ENCODE data around the gene SIK2. TPM values are rescaled to one million over a fixed set of nuclear protein-coding genes. Genes with fewer than 3 reads are reported as not detected.
A peak's percentile ranks its signal among the peaks of the same experiment; 100 is the strongest.

The SIK2 gene
- total RNA-seq, 1 donor from 2014 or later = 10.0 TPM

- H3K4me3 Mint-ChIP-seq = no peak overlapping the region
- no peak for TF ChIP-seq CTCF (IDR thresholded peaks at IDR 0.05)
- peaks cover 2% of the 10 kb centered on the region for H3K4me1 Mint-ChIP-seq
- ChIA-PET CTCF (no interaction called here), POLR2A (no interaction called here)
- intact Hi-C loops (cut with micrococcal nuclease) = no loop called here
- no peak overlapping the region for H3K27ac Mint-ChIP-seq
- no peak for ATAC-seq (ENCODE audit: low read depth)
- no peaks in the 10 kb centered on the region for H3K36me3 Mint-ChIP-seq (ENCODE audit: low read depth)
- peaks cover 7% of the 10 kb centered on the region for H3K27me3 Mint-ChIP-seq
- H3K9me3 Mint-ChIP-seq = no peaks in the 10 kb centered on the region
- no peak for DNase-seq
Measured at GRCh38 chr11:111571829-111572501, 30.3 kb upstream of the SIK2 start.

- H3K4me1 Mint-ChIP-seq = peaks cover 2% of the 10 kb centered on the region
- ChIA-PET CTCF (no interaction called here), POLR2A (no interaction called here)
- no peak for ATAC-seq (ENCODE audit: low read depth)
- intact Hi-C loops (cut with micrococcal nuclease) = no loop called here
- TF ChIP-seq CTCF (IDR thresholded peaks at IDR 0.05) = no peak
- no peak for DNase-seq
- no peak overlapping the region for H3K4me3 Mint-ChIP-seq
- H3K27ac Mint-ChIP-seq = no peak overlapping the region
- peaks cover 7% of the 10 kb centered on the region for H3K27me3 Mint-ChIP-seq
- no peaks in the 10 kb centered on the region for H3K36me3 Mint-ChIP-seq (ENCODE audit: low read depth)
- H3K9me3 Mint-ChIP-seq = no peaks in the 10 kb centered on the region
Measured at GRCh38 chr11:111572581-111572980, 29.7 kb upstream of the SIK2 start.

DNA sequence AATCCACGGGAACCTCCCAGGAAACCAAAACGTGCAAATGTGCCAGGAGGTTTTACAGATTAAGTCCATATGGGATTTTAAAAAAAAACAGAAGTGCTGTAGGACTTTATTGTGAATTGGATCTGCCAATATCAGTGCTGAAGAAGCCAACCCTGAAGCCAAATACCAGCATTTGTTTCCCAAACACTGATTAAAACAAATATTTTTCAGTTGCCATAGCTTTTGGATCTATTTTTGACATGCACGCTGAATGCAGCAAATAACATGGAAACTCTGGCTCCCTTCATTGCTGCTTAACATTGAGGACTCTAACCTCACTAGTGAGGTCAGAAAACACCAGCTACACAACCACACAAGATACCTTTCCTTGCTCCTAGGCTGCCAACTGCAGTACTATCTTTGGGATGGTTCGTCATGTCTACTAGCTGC, 28.4 kb upstream of the SIK2 start:
- intact Hi-C loops (cut with micrococcal nuclease) = no loop called here
- no peak overlapping the region for H3K4me3 Mint-ChIP-seq
- no peaks in the 10 kb centered on the region for H3K9me3 Mint-ChIP-seq
- no peaks in the 10 kb centered on the region for H3K36me3 Mint-ChIP-seq (ENCODE audit: low read depth)
- peaks cover 7% of the 10 kb centered on the region for H3K27me3 Mint-ChIP-seq
- DNase-seq (no peak), ATAC-seq (ENCODE audit: low read depth) (no peak)
- CTCF ChIA-PET = no interaction called here
- H3K27ac Mint-ChIP-seq = no peak overlapping the region
- TF ChIP-seq CTCF (IDR thresholded peaks at IDR 0.05) = no peak
- POLR2A ChIA-PET = no interaction called here
- peaks cover 2% of the 10 kb centered on the region for H3K4me1 Mint-ChIP-seq

DNA sequence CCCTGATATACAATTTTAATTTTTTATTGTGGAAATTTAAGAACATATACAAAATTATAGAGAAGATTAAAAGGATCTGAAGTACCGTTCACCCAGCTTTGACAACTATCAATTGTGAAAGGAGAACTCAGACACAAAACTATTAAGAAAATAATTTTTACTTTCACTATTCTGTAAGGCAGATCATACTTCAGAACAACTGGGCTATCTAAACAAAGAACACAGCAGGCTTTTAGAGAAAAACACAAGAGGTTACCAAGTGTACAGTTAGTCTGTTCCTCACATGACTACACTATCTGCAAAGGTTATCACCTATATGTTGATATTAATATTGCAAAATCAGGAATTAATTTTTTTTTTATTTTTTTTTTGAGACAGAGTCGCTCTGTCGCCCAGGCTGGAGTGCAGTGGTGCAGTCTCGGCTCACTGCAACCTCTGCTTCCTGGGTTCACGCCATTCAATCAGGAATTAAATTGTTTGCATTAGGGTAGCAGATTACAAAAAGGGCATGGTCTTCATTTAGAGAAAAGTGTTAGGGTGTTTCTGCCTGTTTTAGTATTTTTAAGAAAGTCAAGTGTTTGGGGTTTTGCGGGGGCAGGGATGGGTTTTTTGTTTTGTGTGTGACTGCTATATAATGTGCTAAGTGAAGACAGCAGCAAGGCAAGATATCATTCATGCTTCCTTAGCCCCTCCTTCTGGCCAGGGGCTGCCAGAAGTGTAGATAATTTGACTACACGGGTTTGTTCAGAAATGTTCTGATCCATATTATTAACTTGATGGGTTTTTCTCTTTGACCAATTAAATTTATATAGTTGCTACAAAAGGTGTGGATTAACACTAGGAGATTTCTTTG, 27.6 kb upstream of the SIK2 start:
- peak overlapping the region; percentile 33 for H3K4me3 Mint-ChIP-seq
- no peak for ATAC-seq (ENCODE audit: low read depth)
- H3K4me1 Mint-ChIP-seq = peaks cover 2% of the 10 kb centered on the region
- no peaks in the 10 kb centered on the region for H3K36me3 Mint-ChIP-seq (ENCODE audit: low read depth)
- no peak for DNase-seq
- POLR2A ChIA-PET = no interaction called here
- intact Hi-C loops (cut with micrococcal nuclease) = no loop called here
- CTCF ChIA-PET = no interaction called here
- no peak for TF ChIP-seq CTCF (IDR thresholded peaks at IDR 0.05)
- H3K27me3 Mint-ChIP-seq = peaks cover 7% of the 10 kb centered on the region
- no peak overlapping the region for H3K27ac Mint-ChIP-seq
- no peaks in the 10 kb centered on the region for H3K9me3 Mint-ChIP-seq

DNA sequence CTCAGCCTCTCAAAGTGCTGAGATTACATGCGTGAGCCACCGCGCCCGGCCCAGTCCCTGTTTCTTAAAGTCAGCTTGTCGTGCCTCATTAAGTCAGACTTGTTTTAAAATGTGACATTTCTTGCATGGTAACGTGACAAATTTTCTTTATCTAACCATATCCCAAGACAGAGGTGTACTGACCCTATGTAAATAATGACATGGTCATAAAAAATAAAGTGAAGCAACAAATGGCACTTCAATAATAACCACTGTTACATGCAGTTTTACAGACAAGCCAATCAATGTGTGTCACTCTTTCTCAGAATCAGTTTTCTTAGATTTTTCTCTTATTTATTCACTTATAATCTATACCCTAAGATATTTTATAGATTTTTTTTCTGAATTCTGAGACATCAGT, 26.5 kb upstream of the SIK2 start:
- H3K9me3 Mint-ChIP-seq = no peaks in the 10 kb centered on the region
- H3K27ac Mint-ChIP-seq = no peak overlapping the region
- no peak overlapping the region for H3K4me3 Mint-ChIP-seq
- ChIA-PET CTCF (no interaction called here), POLR2A (no interaction called here)
- H3K36me3 Mint-ChIP-seq (ENCODE audit: low read depth) = no peaks in the 10 kb centered on the region
- intact Hi-C loops (cut with micrococcal nuclease) = no loop called here
- H3K27me3 Mint-ChIP-seq = peaks cover 7% of the 10 kb centered on the region
- ATAC-seq (ENCODE audit: low read depth) = no peak
- DNase-seq = no peak
- TF ChIP-seq CTCF (IDR thresholded peaks at IDR 0.05) = no peak
- peaks cover 2% of the 10 kb centered on the region for H3K4me1 Mint-ChIP-seq
